Measurements from ENCODE around the gene TNFRSF13B.

The TNFRSF13B gene

GRCh38 chr17:16933317-16934132 lies 38.4 kb downstream of the TNFRSF13B start:
- DNase-seq (ENCODE audit: insufficient read length, low spot score) = peak; percentile 55
- no peak for TF ChIP-seq POLR2A (IDR thresholded peaks at IDR 0.05; ENCODE audit: low read depth, low read length)
- FAIRE-seq = no peak

DNA sequence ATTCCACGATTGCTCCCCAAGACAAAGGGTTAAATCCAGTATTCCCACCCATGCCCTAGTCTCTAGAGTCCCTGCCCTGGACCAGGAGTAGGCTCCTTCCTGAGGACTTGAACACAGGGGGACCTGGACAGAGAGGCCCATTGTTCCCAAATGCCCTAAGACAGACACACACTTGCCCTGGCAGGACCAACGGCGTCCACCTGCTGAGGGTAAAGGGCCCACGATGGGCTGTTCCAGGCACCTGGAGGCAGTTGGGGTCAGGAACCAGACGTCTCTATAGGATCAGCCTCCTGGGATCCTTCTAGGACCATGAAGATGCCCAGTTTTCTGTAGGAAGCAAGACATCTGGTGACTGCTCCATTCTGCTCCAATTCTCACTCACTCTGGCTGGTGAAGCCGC lies 39.3 kb downstream of the TNFRSF13B start:
- no peak for TF ChIP-seq POLR2A (IDR thresholded peaks at IDR 0.05; ENCODE audit: low read depth, low read length)
- no peak for DNase-seq (ENCODE audit: insufficient read length, low spot score)
- no peak for FAIRE-seq

DNA sequence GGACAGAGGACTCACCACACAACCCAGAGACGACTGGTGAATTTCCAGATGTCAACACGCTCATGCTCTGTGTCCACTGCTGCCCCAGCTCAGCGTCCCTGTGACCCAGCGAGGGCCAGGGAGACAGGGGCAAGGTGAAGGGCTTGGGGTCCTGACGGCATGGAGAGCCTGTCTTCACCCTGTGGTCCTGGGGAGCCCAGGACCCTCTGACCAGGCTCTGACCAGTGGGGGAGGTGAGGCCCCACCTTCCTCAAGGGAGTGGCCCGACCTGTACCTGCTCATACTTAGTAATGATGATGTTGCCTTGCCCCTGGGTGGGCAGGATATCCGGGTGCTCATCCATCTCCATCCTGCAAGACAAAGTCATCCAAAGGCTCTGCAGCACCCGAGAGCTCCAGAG lies 39.8 kb downstream of the TNFRSF13B start:
- no peak for TF ChIP-seq POLR2A (IDR thresholded peaks at IDR 0.05; ENCODE audit: low read depth, low read length)
- FAIRE-seq (no peak), DNase-seq (ENCODE audit: insufficient read length, low spot score) (no peak)

GRCh38 chr17:16931318-16932060 lies 40.4 kb downstream of the TNFRSF13B start:
- DNase-seq (ENCODE audit: insufficient read length, low spot score) (no peak), FAIRE-seq (no peak)
- TF ChIP-seq POLR2A (IDR thresholded peaks at IDR 0.05; ENCODE audit: low read depth, low read length) = no peak

DNA sequence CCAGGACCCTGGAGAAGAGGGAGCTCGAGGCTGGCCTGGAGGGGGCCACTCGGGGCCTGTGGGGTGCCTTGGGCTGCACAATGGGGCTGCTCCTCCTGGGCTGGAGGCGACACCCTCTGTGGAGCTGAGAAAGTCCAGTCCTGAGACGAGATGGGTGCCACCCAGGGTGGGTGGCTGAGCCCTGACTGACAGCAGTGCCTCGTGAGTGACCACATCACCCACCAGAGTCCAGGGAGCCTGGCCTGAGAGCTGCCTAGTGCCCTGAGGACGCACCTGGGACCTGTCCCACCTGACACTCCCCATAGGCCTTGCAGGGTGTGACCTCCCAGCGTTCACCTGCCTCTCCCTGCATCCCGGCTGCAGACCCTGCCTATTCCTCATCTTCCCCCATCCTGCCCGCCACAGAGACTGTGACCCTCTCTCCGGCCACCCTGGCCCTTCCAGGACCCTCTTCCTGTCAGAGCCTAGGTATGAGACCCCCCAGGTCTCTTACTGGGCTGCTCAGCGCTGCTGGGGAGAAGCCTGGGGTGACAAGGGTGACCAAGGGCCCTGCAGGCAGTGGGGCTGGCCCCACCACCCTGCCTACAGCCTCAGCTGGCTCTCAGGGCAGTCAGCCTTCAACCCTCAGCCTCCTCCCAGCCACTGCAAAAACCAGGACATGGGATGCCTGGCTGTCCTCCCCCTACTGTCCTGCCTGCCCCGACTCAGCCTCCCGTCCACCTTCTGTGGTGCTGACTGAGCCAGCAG lies 41.2 kb downstream of the TNFRSF13B start:
- TF ChIP-seq POLR2A (IDR thresholded peaks at IDR 0.05; ENCODE audit: low read depth, low read length) = no peak
- DNase-seq (ENCODE audit: insufficient read length, low spot score) (no peak), FAIRE-seq (no peak)

GRCh38 chr17:16929757-16930520 lies 42.0 kb downstream of the TNFRSF13B start:
- FAIRE-seq (no peak), DNase-seq (ENCODE audit: insufficient read length, low spot score) (no peak)
- no peak for TF ChIP-seq POLR2A (IDR thresholded peaks at IDR 0.05; ENCODE audit: low read depth, low read length)

- FAIRE-seq = no peak
- no peak for TF ChIP-seq POLR2A (IDR thresholded peaks at IDR 0.05; ENCODE audit: low read depth, low read length)
- no peak for DNase-seq (ENCODE audit: insufficient read length, low spot score)
Observed at GRCh38 chr17:16929035-16929680, 42.8 kb downstream of the TNFRSF13B start.

GRCh38 chr17:16928406-16929034 lies 43.4 kb downstream of the TNFRSF13B start:
- TF ChIP-seq POLR2A (IDR thresholded peaks at IDR 0.05; ENCODE audit: low read depth, low read length) = no peak
- DNase-seq (ENCODE audit: insufficient read length, low spot score) (no peak), FAIRE-seq (no peak)

- DNase-seq (ENCODE audit: insufficient read length, low spot score) = no peak
- no peak for TF ChIP-seq POLR2A (IDR thresholded peaks at IDR 0.05; ENCODE audit: low read depth, low read length)
- no peak for FAIRE-seq
Observed at GRCh38 chr17:16927641-16928321, 44.1 kb downstream of the TNFRSF13B start.

DNA sequence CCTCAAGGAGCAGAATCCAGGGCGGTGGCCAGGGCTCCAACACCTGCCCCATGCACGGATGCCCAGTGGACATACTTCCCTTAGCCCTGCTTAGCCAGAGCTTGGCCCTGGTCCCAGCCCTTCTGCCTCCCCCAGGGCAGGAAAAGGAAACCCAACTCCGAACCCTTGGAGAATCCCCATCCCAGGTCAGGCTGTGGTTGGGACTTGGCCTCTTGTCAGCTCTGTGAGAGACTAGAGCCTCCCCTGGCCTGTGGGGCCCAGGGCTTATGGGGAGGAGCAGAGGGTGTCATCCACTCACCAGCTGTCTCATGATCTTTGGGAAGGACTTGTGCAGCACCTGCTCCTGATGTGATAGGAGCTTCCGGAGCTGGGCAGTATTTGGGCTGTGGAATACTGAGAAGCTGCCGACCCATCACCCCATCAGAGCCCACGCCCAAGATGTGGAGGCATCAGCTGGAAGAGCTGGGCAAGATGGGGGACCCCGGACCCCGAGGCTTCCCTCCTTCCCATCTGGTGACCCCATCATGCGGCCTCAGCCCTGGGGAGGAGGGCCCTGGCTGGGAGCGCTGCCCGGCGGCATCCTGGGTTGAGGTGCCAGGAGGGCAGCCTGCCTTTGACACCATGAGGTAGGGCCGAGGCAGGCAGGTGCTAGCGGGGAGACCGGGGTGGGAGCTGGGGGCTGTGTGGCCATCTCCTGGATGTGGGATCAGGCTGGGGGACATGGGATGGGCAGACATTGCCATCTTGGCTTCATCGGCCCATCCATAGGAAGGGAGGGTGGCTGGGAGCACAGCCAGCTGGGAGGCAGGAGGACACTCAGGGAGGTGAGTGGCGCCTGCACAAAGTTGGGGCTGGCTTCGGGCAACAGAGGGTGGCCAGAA lies 45.1 kb downstream of the TNFRSF13B start:
- FAIRE-seq = no peak

DNA sequence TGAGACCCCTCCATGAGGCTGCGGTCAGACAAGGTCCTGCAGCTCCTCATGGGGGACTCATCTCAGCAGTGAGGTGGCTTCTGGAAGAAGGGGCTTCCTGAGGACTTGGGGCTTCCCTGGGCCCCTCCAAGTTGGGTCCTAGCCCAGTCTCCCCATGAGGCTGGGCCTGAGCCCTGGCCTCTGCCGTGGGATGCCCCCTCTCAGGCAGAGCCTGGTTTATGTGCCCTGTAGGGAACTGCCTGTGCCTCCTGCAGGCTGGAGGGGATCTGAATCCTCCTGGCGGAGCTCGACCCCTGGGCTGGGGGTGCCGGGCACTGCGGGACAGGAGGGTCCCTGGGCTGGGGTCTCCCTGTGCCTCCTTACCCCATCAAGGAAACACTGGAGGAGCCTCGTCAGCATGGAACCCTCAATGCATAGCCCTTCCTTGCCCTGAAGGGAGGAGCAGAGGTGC lies 45.8 kb downstream of the TNFRSF13B start:
- DNase-seq (ENCODE audit: insufficient read length, low spot score) (no peak), FAIRE-seq (no peak)
- no peak for TF ChIP-seq POLR2A (IDR thresholded peaks at IDR 0.05; ENCODE audit: low read depth, low read length)

More for the DNA sequence above, 45.1 kb downstream of the TNFRSF13B start:
- no peak for TF ChIP-seq POLR2A (IDR thresholded peaks at IDR 0.05; ENCODE audit: low read depth, low read length)
- DNase-seq (ENCODE audit: insufficient read length, low spot score) = no peak
